ENCODE results near the gene SFXN3.

- TF ChIP-seq POLR2A (IDR thresholded peaks at IDR 0.05; ENCODE audit: low read depth, low read length), result no peak
- TF ChIP-seq TAF1 (IDR thresholded peaks at IDR 0.05; ENCODE audit: borderline replicate concordance, low read depth, low read length), result no peak
Observed at GRCh38 chr10:101002456-101002855, 28.6 kb upstream of the SFXN3 start.
